PC-9 (cell line): ENCODE data around the gene TTLL7. TPM values are rescaled to one million over a fixed set of nuclear protein-coding genes. Genes with fewer than 3 reads are reported as not detected.

Source experiments
- BruUV-seq: library from RNA; stranded (reverse); fragments of 400-500 nt; replicated peaks from 2 replicates; lab custom pipeline; 2021; lab: Mats Ljungman, UMichigan
- CTCF ChIA-PET: fragments of 300-600 bp; sonication (Branson Sonifier 250); formaldehyde crosslinking; loops from one replicate; lab custom pipeline; 2022; ENCODE audit warnings: antibody characterized with exemption; lab: Charles Lee
- POLR2A ChIA-PET: fragments of 300-600 bp; sonication (Branson Sonifier 250); formaldehyde crosslinking; loops from one replicate; lab custom pipeline; 2022; ENCODE audit warnings: antibody characterized with exemption; ENCODE audit not compliant: unreplicated experiment; lab: Charles Lee
- DNase-seq, 2 experiments: peaks; one replicate each; pipeline versions ENCODE4 v3.0.0 to v3.0.0-alpha.2; 2015 to 2022; ENCODE audit warnings: mixed read lengths in 1 of 2
- H2AFZ ChIP-seq: fragments of 200-600 bp; sonication (generic); 2 replicates; pipeline ENCODE4 v1.8.1; 2017; ENCODE audit warnings: antibody characterized with exemption
- H3F3A ChIP-seq: fragments of 200-600 bp; sonication (generic); 2 replicates; pipeline ENCODE4 v1.8.1; 2017; ENCODE audit warnings: antibody characterized with exemption, mild to moderate bottlenecking, low read depth; ENCODE audit not compliant: insufficient read depth
- H3K27ac ChIP-seq: fragments of 200-600 bp; sonication (generic); 2 replicates; pipeline ENCODE4 v1.6.1; 2016; ENCODE audit warnings: mixed run types
- H3K27me3 ChIP-seq: fragments of 200-600 bp; sonication (generic); 2 replicates; pipeline ENCODE4 v1.6.1; 2016; ENCODE audit warnings: low read depth, mixed run types; ENCODE audit not compliant: insufficient read depth
- H3K36me3 ChIP-seq: fragments of 200-600 bp; sonication (generic); 2 replicates; pipeline ENCODE4 v1.6.1; 2016; ENCODE audit warnings: low read depth, mixed run types
- H3K4me1 ChIP-seq: fragments of 200-600 bp; sonication (generic); replicated peaks from 2 replicates; pipeline ENCODE4 v1.6.1; 2016; ENCODE audit warnings: mixed run types; ENCODE audit not compliant: insufficient read depth
- H3K4me2 ChIP-seq: fragments of 200-600 bp; sonication (generic); 2 replicates; pipeline ENCODE4 v1.6.1; 2017; ENCODE audit warnings: mixed run types
- H3K4me3 ChIP-seq: fragments of 200-600 bp; sonication (generic); 2 replicates; pipeline ENCODE4 v1.6.1; 2016; ENCODE audit warnings: mixed run types
- H3K79me2 ChIP-seq: fragments of 200-600 bp; sonication (generic); 2 replicates; pipeline ENCODE4 v1.6.1; 2017; ENCODE audit warnings: low read depth, mixed run types
- H3K9me2 ChIP-seq: fragments of 200-600 bp; sonication (generic); 2 replicates; pipeline ENCODE4 v1.8.1; 2017; ENCODE audit warnings: mild to moderate bottlenecking; ENCODE audit not compliant: insufficient read depth
- H3K9me3 ChIP-seq: fragments of 200-600 bp; sonication (generic); 2 replicates; pipeline ENCODE4 v1.8.1; 2016; ENCODE audit warnings: low read depth; ENCODE audit not compliant: insufficient read depth
- H4K20me1 ChIP-seq: fragments of 200-600 bp; sonication (generic); 2 replicates; pipeline ENCODE4 v1.8.1; 2017; ENCODE audit not compliant: insufficient read depth
- EZH2 ChIP-seq: fragments of 200-600 bp; sonication (generic); IDR thresholded peaks from 2 replicates; pipeline ENCODE4 v1.8.0; 2017; ENCODE audit warnings: antibody characterized with exemption, low read depth
- intact Hi-C: fragments of 100-400 bp; cut with micrococcal nuclease; formaldehyde crosslinking; loops from one replicate; pipeline ENCODE4 v1.10.0; 2022; ENCODE audit not compliant: unreplicated experiment
- total RNA-seq: library from RNA; stranded (reverse); gene quantifications from 2 replicates; pipeline ENCODE4 v1.2.3, GENCODE V29; 2021
- TF ChIP-seq, protein P1 (sequence below): fragments of 200-600 bp; sonication (generic); conservative IDR thresholded peaks from 2 replicates; pipeline ENCODE4 v1.6.1; 2017; ENCODE audit warnings: mixed run types, antibody characterized with exemption, mild to moderate bottlenecking, moderate library complexity

Gene TTLL7
- total RNA-seq, 1 experiment from 2014 or later: 4.1 TPM

DNA sequence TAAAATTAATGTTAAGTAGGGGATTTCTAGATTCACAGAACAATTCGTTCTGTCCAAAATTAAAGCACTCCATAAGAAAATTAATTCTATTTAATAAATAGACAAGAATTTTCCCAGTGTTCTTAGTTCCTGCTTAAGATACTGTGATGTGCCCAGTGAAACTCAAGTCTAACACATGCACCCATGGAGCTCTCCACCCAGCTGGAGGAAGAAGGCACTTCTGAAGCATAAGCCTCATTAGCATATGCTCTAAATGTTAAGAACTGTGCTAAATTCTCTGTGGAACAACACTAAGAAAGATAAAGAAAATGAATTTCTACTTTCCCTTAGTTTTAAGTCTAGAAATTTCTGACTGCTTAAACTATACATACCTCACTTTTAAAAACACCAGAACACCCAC lies 71.2 kb downstream of the TTLL7 start:
- BruUV-seq: no TSS peak
- CTCF ChIA-PET: interaction anchor here (1.2 kb wide), 1 partner anchor 196 kb away, joined by 3 read pairs; no protein-coding TSS in a partner anchor
- no peaks in the 10 kb centered on the region for H3F3A ChIP-seq
- H3K4me1 ChIP-seq: no peaks in the 10 kb centered on the region
- H3K4me3 ChIP-seq: no peak overlapping the region
- TF ChIP-seq EZH2: no peak
- TF ChIP-seq, protein P1, sequence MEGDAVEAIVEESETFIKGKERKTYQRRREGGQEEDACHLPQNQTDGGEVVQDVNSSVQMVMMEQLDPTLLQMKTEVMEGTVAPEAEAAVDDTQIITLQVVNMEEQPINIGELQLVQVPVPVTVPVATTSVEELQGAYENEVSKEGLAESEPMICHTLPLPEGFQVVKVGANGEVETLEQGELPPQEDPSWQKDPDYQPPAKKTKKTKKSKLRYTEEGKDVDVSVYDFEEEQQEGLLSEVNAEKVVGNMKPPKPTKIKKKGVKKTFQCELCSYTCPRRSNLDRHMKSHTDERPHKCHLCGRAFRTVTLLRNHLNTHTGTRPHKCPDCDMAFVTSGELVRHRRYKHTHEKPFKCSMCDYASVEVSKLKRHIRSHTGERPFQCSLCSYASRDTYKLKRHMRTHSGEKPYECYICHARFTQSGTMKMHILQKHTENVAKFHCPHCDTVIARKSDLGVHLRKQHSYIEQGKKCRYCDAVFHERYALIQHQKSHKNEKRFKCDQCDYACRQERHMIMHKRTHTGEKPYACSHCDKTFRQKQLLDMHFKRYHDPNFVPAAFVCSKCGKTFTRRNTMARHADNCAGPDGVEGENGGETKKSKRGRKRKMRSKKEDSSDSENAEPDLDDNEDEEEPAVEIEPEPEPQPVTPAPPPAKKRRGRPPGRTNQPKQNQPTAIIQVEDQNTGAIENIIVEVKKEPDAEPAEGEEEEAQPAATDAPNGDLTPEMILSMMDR: no peak
- 0 out of 2 replicates have a peak, but pooled peaks cover 4% of the 10 kb centered on the region for H3K9me2 ChIP-seq
- intact Hi-C loops: no loop called here
- no peaks in the 10 kb centered on the region for H3K27me3 ChIP-seq
- H2AFZ ChIP-seq: no peak overlapping the region
- no peaks in the 10 kb centered on the region for H3K79me2 ChIP-seq
- DNase-seq: no peak
- no peaks in the 10 kb centered on the region for H4K20me1 ChIP-seq
- POLR2A ChIA-PET: no interaction called here
- no peaks in the 10 kb centered on the region for H3K9me3 ChIP-seq
- no peak overlapping the region for H3K27ac ChIP-seq
- H3K36me3 ChIP-seq: no peaks in the 10 kb centered on the region
- no peak overlapping the region for H3K4me2 ChIP-seq

DNA sequence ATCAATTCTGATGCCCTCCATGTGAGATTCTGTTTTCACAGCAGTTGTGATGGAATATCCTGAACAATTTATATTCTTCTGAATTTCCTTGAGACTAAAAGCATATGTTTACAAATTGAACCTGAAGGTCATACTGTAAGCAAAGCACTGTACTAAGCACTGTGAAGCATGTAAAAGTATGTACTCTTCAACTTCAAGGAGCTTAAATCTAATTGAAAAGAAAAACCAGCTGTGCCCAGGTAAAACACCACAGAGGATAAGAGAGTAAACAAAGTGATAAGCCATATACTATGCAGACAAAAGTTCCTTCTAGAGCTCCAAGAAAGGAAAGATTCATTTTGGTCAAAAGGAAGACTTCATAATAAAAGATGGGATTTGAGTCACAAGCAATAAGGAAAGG lies 71.9 kb downstream of the TTLL7 start:
- Histone ChIP-seq H3K27me3 (no peaks in the 10 kb centered on the region), H3K4me3 (no peak overlapping the region), H3K4me2 (no peak overlapping the region), H3K4me1 (no peaks in the 10 kb centered on the region), H2AFZ (no peak overlapping the region), H3K36me3 (no peaks in the 10 kb centered on the region), H3F3A (no peaks in the 10 kb centered on the region), H4K20me1 (no peaks in the 10 kb centered on the region), H3K79me2 (no peaks in the 10 kb centered on the region), H3K9me2 (0 out of 2 replicates have a peak, but pooled peaks cover 4% of the 10 kb centered on the region), H3K9me3 (no peaks in the 10 kb centered on the region), H3K27ac (no peak overlapping the region)
- intact Hi-C loops: no loop called here
- POLR2A ChIA-PET: no interaction called here
- DNase-seq: no peak
- no peak for TF ChIP-seq EZH2
- TF ChIP-seq, protein P1: no peak
- CTCF ChIA-PET: interaction anchor here (1.2 kb wide), 1 partner anchor 197 kb away, joined by 3 read pairs; no protein-coding TSS in a partner anchor
- no TSS peak for BruUV-seq

DNA sequence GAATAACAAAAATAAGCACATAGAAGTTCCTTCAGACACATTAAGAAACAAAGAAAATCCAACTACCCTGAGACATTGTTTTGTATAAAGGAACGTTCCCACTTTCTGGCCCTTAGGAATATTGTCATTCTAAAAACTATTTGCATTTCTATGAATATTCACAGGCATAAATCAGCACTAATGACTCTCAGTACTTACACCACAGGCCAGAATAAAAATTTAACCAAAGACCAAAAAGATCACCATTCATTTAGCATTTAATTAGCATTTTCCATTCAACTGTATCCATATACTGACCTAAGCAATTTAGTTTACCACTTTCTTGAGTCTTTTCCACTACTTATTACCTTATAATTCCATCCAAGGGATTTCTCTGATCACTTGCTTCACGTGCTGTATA lies 75.4 kb downstream of the TTLL7 start:
- Histone ChIP-seq H2AFZ (0 out of 2 replicates have a peak overlapping the region, but pooled peaks have one; percentile 29), H4K20me1 (no peaks in the 10 kb centered on the region), H3K4me1 (no peaks in the 10 kb centered on the region), H3F3A (no peaks in the 10 kb centered on the region), H3K27me3 (no peaks in the 10 kb centered on the region), H3K36me3 (no peaks in the 10 kb centered on the region), H3K9me3 (no peaks in the 10 kb centered on the region), H3K9me2 (0 out of 2 replicates have a peak, but pooled peaks cover 4% of the 10 kb centered on the region), H3K4me3 (no peak overlapping the region), H3K27ac (no peak overlapping the region), H3K4me2 (no peak overlapping the region), H3K79me2 (no peaks in the 10 kb centered on the region)
- no peak for TF ChIP-seq EZH2
- TF ChIP-seq, protein P1: no peak
- POLR2A ChIA-PET: no interaction called here
- no peak for DNase-seq
- CTCF ChIA-PET: no interaction called here
- intact Hi-C loops: no loop called here
- BruUV-seq: no TSS peak
